ENCODE results near the gene TPM3.
"Not testable (repeated sequence)": the region's sequence is repeated elsewhere in the genome, so short reads cannot be mapped to it uniquely, and the experiment has no call there.

TPM3 gene

DNA sequence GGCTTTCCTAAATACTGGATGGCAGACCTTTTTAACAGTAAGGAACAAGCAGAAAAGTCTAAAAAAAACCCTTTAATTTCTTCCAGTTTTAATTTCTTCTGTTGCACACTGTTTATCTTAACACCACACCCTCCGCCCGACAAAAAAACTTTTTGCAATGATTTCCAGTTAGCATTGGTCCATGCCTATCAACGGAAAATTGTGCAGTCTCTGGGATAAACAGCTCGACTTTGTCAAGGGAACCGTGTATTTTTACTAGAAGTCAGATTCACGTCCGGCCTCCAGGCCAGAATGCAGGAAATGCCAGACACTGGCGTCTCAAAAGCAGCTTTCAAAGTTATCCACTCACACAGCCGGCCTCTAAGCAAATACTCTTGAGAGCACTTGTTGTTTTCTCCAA is 36.6 kb downstream of the TPM3 start:
- peaks cover 37% of the 10 kb centered on the region for H4K20me1 ChIP-seq
- no peaks in the 10 kb centered on the region for H3K27me3 ChIP-seq
- no peak overlapping the region for H3K4me2 ChIP-seq
- peaks cover 4% of the 10 kb centered on the region; the same call in 1 of the 2 replicates for H3K9me3 ChIP-seq
- TF ChIP-seq Cebpa-rat (IDR thresholded peaks at IDR 0.05), result no peak
- H3K36me3 ChIP-seq, result peaks cover 62% of the 10 kb centered on the region
- H3K27ac ChIP-seq, result no peak overlapping the region
- no peak overlapping the region for H3K9ac ChIP-seq
- peaks cover 21% of the 10 kb centered on the region for H3K4me1 ChIP-seq
- H3K4me3 ChIP-seq, result no peak overlapping the region

DNA sequence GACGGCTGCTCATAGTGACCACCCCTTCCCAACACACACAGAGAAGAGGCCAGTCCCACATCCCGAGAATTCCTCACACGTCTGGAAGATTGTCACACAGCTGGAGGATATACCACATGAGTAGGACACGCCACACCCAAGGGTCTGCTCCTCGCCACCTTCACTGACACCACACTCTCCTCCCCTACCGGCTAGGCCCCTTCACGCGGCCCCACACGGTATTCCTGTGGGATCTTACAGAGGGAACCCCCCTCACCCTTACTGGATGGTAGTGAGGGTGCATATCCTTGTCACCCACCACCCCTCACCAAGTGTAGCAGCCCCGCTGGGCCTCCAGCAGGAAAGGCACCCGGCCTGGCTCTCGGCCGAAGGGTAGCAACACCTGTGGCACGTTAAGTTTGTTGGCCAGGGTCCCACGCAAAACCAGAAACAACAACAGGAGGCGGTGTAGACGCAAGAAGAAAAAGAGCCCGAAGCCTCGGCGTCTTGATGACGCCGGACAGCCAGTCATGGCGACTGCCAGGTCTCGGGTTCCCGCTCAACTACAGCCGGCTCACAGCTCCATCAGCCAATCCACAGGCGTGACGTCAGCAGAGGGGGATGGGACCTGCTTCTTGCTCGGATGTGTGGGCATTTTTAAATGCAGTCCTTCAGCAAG is 37.2 kb downstream of the TPM3 start, which contains the start of gene NUP210L:
TSS of gene NUP210L (minus strand) at position 540 of the 658 bp plus-strand sequence.
- Histone ChIP-seq H3K27me3 (no peaks in the 10 kb centered on the region), H4K20me1 (peaks cover 34% of the 10 kb centered on the region), H3K36me3 (peaks cover 56% of the 10 kb centered on the region), H3K9ac (no peak within 1 kb of the TSS), H3K9me3 (no peaks in the 10 kb centered on the region), H3K4me3 (no peak within 1 kb of the TSS), H3K4me2 (no peak within 1 kb of the TSS), H3K4me1 (peaks cover 20% of the 10 kb centered on the region), H3K27ac (no peak within 1 kb of the TSS)
- TF ChIP-seq Cebpa-rat (IDR thresholded peaks at IDR 0.05), result no peak

DNA sequence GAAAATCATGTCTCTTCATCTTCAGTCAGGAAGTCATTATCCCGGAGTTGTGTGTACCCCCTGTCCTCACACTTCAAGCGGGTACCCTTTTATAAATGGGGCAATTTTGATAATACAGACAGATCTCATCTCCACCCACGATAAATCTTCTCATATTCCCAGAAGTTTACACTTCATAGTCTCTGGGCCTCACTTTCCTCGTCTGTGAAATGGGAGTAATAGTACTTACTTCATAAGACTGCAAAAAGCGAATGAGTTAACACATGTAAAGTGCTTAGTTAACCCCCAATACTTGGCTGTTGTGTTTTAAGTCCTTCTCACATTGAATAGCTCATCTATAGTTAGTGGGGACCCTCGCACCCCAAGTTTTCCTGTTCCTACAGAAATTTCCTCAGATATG is 37.8 kb downstream of the TPM3 start:
- Histone ChIP-seq H3K9me3 (no peaks in the 10 kb centered on the region), H3K36me3 (peaks cover 50% of the 10 kb centered on the region), H4K20me1 (peaks cover 28% of the 10 kb centered on the region), H3K4me2 (no peak overlapping the region), H3K4me1 (peaks cover 14% of the 10 kb centered on the region), H3K9ac (no peak overlapping the region), H3K27ac (no peak overlapping the region), H3K27me3 (no peaks in the 10 kb centered on the region), H3K4me3 (no peak overlapping the region)
- no peak for TF ChIP-seq Cebpa-rat (IDR thresholded peaks at IDR 0.05)

DNA sequence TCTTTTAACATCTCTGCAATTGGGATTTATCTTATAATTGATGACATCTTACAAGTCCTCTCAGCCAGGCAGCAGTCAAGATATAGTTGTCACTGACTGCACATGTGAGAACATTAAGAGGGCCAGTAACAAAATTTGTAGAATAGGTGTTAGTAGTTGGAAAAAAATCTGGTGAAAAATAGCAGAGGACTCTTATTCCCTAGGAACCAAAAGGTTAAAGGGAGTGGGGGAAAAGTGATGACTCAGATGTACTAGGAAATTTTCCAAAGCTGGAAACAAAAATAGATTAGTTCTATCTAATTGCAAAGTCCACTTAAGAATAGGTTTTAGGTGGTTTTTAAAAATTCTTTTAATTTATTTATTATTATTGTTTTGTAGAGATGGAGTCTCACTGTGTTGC is 40.6 kb downstream of the TPM3 start:
- Histone ChIP-seq H3K36me3 (peaks cover 23% of the 10 kb centered on the region), H3K4me3 (no peak overlapping the region), H3K4me2 (no peak overlapping the region), H3K27me3 (no peaks in the 10 kb centered on the region), H4K20me1 (peaks cover 9% of the 10 kb centered on the region; the same call in 1 of the 2 replicates), H3K9ac (no peak overlapping the region), H3K27ac (no peak overlapping the region), H3K9me3 (no peaks in the 10 kb centered on the region), H3K4me1 (no peaks in the 10 kb centered on the region)
- TF ChIP-seq Cebpa-rat (IDR thresholded peaks at IDR 0.05), result no peak

DNA sequence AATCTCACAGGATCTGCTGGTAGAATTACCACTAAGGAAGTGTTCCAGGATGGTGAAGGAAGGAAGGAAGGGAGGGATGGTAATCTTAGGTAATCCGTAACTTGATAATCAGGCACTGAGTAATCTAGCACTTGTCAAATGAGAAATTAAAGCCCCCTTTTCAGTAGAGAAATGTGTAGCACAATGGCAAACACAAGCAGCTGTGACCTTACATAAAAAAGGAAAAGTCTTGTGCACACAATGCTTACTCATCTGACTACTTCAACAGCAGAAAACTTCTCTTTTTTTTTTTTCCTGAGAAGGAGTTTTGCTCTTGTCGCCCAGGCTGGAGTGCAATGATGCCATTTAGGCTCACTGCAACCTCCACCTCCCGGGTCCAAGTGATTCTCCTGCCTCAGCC is 43.1 kb downstream of the TPM3 start:
- no peak for TF ChIP-seq Cebpa-rat (IDR thresholded peaks at IDR 0.05)
- Histone ChIP-seq H4K20me1 (no peaks in the 10 kb centered on the region), H3K9ac (no peak overlapping the region), H3K36me3 (no peaks in the 10 kb centered on the region), H3K27me3 (no peaks in the 10 kb centered on the region), H3K27ac (no peak overlapping the region), H3K4me2 (no peak overlapping the region), H3K9me3 (no peaks in the 10 kb centered on the region), H3K4me3 (no peak overlapping the region), H3K4me1 (no peaks in the 10 kb centered on the region)

DNA sequence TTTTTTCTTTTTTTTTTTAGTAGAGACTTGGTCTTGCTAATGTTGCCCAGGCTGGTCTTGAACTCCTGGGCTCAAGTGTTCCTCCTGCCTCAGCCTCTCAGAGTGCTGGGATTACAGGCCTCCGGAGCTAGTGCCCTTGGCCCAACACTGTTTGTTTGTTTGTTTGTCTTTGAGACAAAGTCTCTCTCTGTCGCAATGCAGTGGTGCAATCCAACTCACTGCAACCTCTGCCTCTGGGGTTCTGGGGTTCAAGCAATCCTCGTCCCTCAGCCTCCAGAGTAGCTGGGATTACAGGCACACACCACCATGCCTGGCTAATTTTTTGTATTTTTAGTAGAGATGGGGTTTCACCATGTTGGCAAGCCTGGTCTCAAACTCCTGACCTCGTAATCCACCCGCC is 44.4 kb downstream of the TPM3 start:
- H4K20me1 ChIP-seq, H3K4me2 ChIP-seq, H3K4me3 ChIP-seq, H3K36me3 ChIP-seq, H3K9me3 ChIP-seq, H3K9ac ChIP-seq, H3K4me1 ChIP-seq, H3K27me3 ChIP-seq, H3K27ac ChIP-seq: not testable (repeated sequence)

DNA sequence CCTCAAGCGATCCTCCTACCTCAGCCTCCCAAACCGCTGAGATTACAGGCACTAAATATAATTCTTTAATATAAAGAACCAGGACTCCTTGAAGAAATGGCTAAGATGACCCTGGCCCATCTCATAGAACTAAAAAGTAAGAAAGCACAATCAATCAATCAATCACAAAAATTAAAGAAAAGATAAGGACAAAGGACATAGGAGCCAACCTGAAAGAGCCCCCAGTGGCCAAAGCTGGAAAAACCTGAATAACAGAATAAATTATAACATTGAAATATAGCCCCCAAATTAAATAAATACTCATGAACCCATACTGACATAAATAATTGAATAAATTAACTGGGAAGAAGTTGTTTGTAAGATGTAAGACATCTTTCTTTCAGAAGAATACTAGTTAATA is 45.9 kb downstream of the TPM3 start:
- Histone ChIP-seq H3K9ac (no peak overlapping the region), H4K20me1 (no peaks in the 10 kb centered on the region), H3K4me3 (no peak overlapping the region), H3K27me3 (no peaks in the 10 kb centered on the region), H3K4me2 (no peak overlapping the region), H3K36me3 (no peaks in the 10 kb centered on the region), H3K9me3 (no peaks in the 10 kb centered on the region), H3K4me1 (no peaks in the 10 kb centered on the region), H3K27ac (no peak overlapping the region)
- no peak for TF ChIP-seq Cebpa-rat (IDR thresholded peaks at IDR 0.05)

DNA sequence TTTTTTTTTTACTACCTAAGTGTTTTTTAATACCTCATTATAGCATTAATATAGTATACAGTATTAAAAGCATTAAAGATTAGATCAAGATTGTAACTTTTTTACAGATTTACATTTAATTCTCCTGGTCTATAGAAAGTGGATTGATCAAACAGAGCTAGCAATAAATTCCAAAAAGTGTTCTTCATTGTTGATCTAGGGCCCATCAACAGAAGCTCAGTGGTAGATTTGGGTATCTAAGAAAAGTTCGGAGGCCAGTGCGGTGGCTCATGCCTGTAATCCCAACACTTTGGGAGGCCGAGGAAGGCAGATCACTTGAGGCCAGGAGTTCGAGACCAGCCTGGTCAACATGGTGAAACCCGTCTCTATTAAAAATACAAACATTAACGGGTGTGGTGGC is 49.5 kb downstream of the TPM3 start:
- Histone ChIP-seq H3K9me3 (no peaks in the 10 kb centered on the region), H3K4me3 (no peak overlapping the region), H3K4me1 (no peaks in the 10 kb centered on the region), H3K9ac (no peak overlapping the region), H3K36me3 (no peaks in the 10 kb centered on the region), H3K27ac (no peak overlapping the region), H3K27me3 (no peaks in the 10 kb centered on the region), H4K20me1 (no peaks in the 10 kb centered on the region), H3K4me2 (no peak overlapping the region)
- no peak for TF ChIP-seq Cebpa-rat (IDR thresholded peaks at IDR 0.05)

DNA sequence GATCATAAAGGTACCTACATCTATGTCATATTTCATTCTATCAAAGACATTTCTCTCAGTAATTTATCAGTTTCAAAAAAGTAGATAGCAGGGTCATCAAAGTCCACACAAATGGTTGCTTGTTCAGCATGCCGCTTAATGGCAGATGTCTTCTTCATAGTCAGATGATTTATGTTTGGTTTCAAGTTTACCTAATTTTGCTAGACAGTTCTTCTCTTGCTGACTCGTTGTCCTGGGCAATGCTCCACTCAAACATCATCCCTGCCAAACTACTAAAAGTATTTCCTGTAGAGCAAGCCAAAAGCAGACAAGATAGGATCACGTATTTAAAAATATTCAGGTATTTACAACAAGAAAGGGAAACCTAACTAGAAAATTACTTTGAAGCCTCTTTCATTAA is 50.7 kb downstream of the TPM3 start:
- Histone ChIP-seq H3K27ac (no peak overlapping the region), H3K9me3 (no peaks in the 10 kb centered on the region), H3K4me2 (no peak overlapping the region), H3K36me3 (no peaks in the 10 kb centered on the region), H3K9ac (no peak overlapping the region), H3K27me3 (no peaks in the 10 kb centered on the region), H4K20me1 (no peaks in the 10 kb centered on the region), H3K4me1 (no peaks in the 10 kb centered on the region), H3K4me3 (no peak overlapping the region)
- no peak for TF ChIP-seq Cebpa-rat (IDR thresholded peaks at IDR 0.05)

DNA sequence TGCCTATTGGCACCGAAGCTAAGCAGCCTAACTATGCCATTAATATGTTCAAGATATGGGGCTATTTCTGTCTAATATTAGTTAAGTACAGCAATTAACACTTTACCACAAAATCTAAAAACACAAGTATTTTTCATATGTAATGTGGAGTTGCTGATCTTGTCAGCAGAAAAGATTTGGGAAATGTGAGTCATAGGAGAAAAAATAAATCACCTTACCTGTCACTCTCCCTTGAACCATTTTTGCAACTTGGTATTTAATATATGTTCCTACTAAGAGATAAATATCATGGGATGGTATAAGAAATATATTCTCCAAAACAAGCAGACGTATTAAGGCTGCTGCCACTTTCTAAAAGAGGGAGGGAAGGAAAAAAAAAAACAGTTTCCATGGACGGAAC is 54.0 kb downstream of the TPM3 start:
- Histone ChIP-seq H3K4me2 (no peak overlapping the region), H3K9ac (no peak overlapping the region), H3K4me1 (no peaks in the 10 kb centered on the region), H4K20me1 (no peaks in the 10 kb centered on the region), H3K27ac (no peak overlapping the region), H3K9me3 (no peaks in the 10 kb centered on the region), H3K4me3 (no peak overlapping the region), H3K27me3 (no peaks in the 10 kb centered on the region), H3K36me3 (no peaks in the 10 kb centered on the region)
- TF ChIP-seq Cebpa-rat (IDR thresholded peaks at IDR 0.05), result no peak

DNA sequence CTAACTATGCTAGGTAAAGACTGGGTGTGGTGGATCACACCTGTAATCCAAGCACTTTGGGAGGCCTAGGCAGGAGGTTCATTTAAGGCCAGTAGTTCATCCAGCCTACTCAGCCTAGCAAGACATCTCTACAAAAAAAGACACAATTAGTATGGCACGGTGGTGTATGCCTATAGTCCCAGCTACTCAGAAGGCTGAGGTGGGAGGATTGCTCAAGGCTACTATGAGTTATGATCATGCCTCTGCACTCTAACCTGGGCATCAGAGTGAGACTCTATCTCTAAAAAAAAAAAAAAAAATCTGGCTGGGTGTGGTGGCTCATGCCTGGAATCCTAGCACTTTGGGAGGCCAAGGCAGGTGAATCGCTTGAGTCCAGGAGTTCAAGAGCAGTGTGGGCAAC is 58.6 kb downstream of the TPM3 start:
- no peaks in the 10 kb centered on the region for H4K20me1 ChIP-seq
- H3K9ac ChIP-seq, result no peak overlapping the region
- no peaks in the 10 kb centered on the region for H3K4me1 ChIP-seq

More for the DNA sequence above, 58.6 kb downstream of the TPM3 start:
- TF ChIP-seq Cebpa-rat (IDR thresholded peaks at IDR 0.05), result no peak
- Histone ChIP-seq H3K27me3 (no peaks in the 10 kb centered on the region), H3K4me2 (no peak overlapping the region), H3K27ac (no peak overlapping the region), H3K9me3 (no peaks in the 10 kb centered on the region), H3K4me3 (no peak overlapping the region), H3K36me3 (no peaks in the 10 kb centered on the region)

All from BLaER1 (cell line).